ENCODE measurements around the gene PTPRG. TPM values are rescaled to one million over a fixed set of nuclear protein-coding genes. Genes with fewer than 3 reads are reported as not detected.

PTPRG gene
- total RNA-seq, 1 experiment from 2014 or later: 11.7 TPM

- CTCF ChIA-PET: no interaction called here
- BruUV-seq (replicated peaks): no TSS peak
- intact Hi-C loops (cut with micrococcal nuclease; ENCODE audit: unreplicated experiment): no loop called here
Measured at GRCh38 chr3:61810953-61811497, 249.7 kb downstream of the PTPRG start.

GRCh38 chr3:61811652-61812051 lies 250.3 kb downstream of the PTPRG start:
- DNase-seq (ENCODE audit: low spot score): no peak
- CTCF ChIA-PET: no interaction called here

More at GRCh38 chr3:61810953-61811497, 249.7 kb downstream of the PTPRG start:
- POLR2A ChIA-PET (ENCODE audit: low non-redundant PET): no interaction called here
- TF ChIP-seq CTCF (conservative IDR thresholded peaks at IDR 0.05; ENCODE audit: low read depth, low read length) (no peak), EZH2 (IDR thresholded peaks at IDR 0.05; ENCODE audit: borderline replicate concordance, low read depth, low read length, poor library complexity, severe bottlenecking) (no peak)
- Histone ChIP-seq H3K27me3 (replicated peaks; ENCODE audit: insufficient read depth, low read depth, low read length, poor library complexity) (no peaks in the 10 kb centered on the region), H3K27ac (ENCODE audit: low read depth, low read length, poor library complexity, severe bottlenecking) (no peak overlapping the region), H3K4me1 (ENCODE audit: insufficient read depth, low read length, poor library complexity, severe bottlenecking) (no peaks in the 10 kb centered on the region), H3K9me3 (ENCODE audit: low read depth, low read length, poor library complexity, severe bottlenecking) (no peaks in the 10 kb centered on the region), H3K36me3 (ENCODE audit: insufficient read depth, low read length, poor library complexity, severe bottlenecking) (no peaks in the 10 kb centered on the region), H3K4me3 (ENCODE audit: low read depth, low read length, poor library complexity, severe bottlenecking) (no peak overlapping the region)
- DNase-seq (ENCODE audit: low spot score): no peak

GRCh38 chr3:61812085-61812484 lies 250.7 kb downstream of the PTPRG start:
- intact Hi-C loops (cut with micrococcal nuclease; ENCODE audit: unreplicated experiment): no loop called here
- POLR2A ChIA-PET (ENCODE audit: low non-redundant PET): no interaction called here
- Histone ChIP-seq H3K27ac (ENCODE audit: low read depth, low read length, poor library complexity, severe bottlenecking) (no peak overlapping the region), H3K4me3 (ENCODE audit: low read depth, low read length, poor library complexity, severe bottlenecking) (no peak overlapping the region), H3K9me3 (ENCODE audit: low read depth, low read length, poor library complexity, severe bottlenecking) (no peaks in the 10 kb centered on the region), H3K36me3 (ENCODE audit: insufficient read depth, low read length, poor library complexity, severe bottlenecking) (no peaks in the 10 kb centered on the region), H3K27me3 (replicated peaks; ENCODE audit: insufficient read depth, low read depth, low read length, poor library complexity) (no peaks in the 10 kb centered on the region), H3K4me1 (ENCODE audit: insufficient read depth, low read length, poor library complexity, severe bottlenecking) (no peaks in the 10 kb centered on the region)
- CTCF ChIA-PET: no interaction called here
- DNase-seq (ENCODE audit: low spot score): no peak
- TF ChIP-seq CTCF (conservative IDR thresholded peaks at IDR 0.05; ENCODE audit: low read depth, low read length) (no peak), EZH2 (IDR thresholded peaks at IDR 0.05; ENCODE audit: borderline replicate concordance, low read depth, low read length, poor library complexity, severe bottlenecking) (no peak)
- no TSS peak for BruUV-seq (replicated peaks)

More at GRCh38 chr3:61811652-61812051, 250.3 kb downstream of the PTPRG start:
- Histone ChIP-seq H3K9me3 (ENCODE audit: low read depth, low read length, poor library complexity, severe bottlenecking) (no peaks in the 10 kb centered on the region), H3K4me3 (ENCODE audit: low read depth, low read length, poor library complexity, severe bottlenecking) (no peak overlapping the region), H3K36me3 (ENCODE audit: insufficient read depth, low read length, poor library complexity, severe bottlenecking) (no peaks in the 10 kb centered on the region), H3K27ac (ENCODE audit: low read depth, low read length, poor library complexity, severe bottlenecking) (no peak overlapping the region), H3K4me1 (ENCODE audit: insufficient read depth, low read length, poor library complexity, severe bottlenecking) (no peaks in the 10 kb centered on the region), H3K27me3 (replicated peaks; ENCODE audit: insufficient read depth, low read depth, low read length, poor library complexity) (no peaks in the 10 kb centered on the region)
- no TSS peak for BruUV-seq (replicated peaks)
- no peak for TF ChIP-seq EZH2 (IDR thresholded peaks at IDR 0.05; ENCODE audit: borderline replicate concordance, low read depth, low read length, poor library complexity, severe bottlenecking)
- no peak for TF ChIP-seq CTCF (conservative IDR thresholded peaks at IDR 0.05; ENCODE audit: low read depth, low read length)
- POLR2A ChIA-PET (ENCODE audit: low non-redundant PET): no interaction called here
- intact Hi-C loops (cut with micrococcal nuclease; ENCODE audit: unreplicated experiment): no loop called here
